ENCODE measurements around the gene ADORA3. TPM values are rescaled to one million over a fixed set of nuclear protein-coding genes. Genes with fewer than 3 reads are reported as not detected.

Gene ADORA3
- total RNA-seq, 2 experiments from 2014 or later, result 0.17 TPM; not detected in 1

DNA sequence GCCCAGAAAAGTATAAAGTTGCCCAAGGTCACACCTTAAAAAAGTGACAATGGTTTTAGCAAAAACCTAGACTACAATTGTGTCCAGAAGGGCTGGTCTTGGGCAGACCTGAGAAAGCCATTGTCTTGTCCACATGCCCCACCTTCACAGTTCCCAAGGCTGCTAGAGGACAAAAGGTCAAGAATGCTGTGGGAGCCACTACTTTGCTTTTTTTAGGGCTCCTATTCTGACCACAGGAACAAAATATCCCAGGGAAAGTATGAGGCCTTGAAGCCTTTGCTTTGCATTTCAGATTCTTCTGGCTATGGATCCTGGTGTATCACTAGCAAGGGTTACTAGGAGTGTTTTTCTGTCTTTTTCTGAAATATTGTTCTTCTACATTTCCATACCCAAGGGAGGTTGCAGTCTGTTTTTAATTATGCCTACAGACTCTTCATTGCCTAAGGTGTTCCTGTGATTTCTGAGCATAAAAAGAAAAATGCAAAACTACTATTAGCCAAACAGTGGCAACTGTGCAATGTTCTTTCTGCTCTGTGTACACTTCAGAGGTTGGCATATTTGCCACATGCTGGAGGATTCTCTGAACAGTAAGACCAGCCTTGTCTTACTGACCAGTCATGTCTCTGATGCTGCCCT is 18.9 kb downstream of the ADORA3 start:
- no peaks in the 10 kb centered on the region for H3K79me2 ChIP-seq (ENCODE audit: insufficient read depth, low read depth, low read length)
- H4K20me1 ChIP-seq (ENCODE audit: insufficient read depth, low read length), result no peaks in the 10 kb centered on the region
- peaks cover 7% of the 10 kb centered on the region for H3K4me1 ChIP-seq (ENCODE audit: insufficient read depth, low read length, poor library complexity, severe bottlenecking)
- CTCF ChIA-PET (ENCODE audit: unreplicated experiment), result no interaction called here
- intact Hi-C loops (cut with micrococcal nuclease; ENCODE audit: unreplicated experiment), result loop anchor here (5.0 kb wide), 2 partner anchors 228 to 273 kb away; partner anchors contain the start of gene DDX20
- H3K4me2 ChIP-seq (ENCODE audit: low read length), result no peak overlapping the region
- DNase-seq (ENCODE audit: low spot score), result no peak
- no TSS peak for BruUV-seq (replicated peaks)
- H3K4me3 ChIP-seq (ENCODE audit: low read depth, low read length, poor library complexity, severe bottlenecking), result no peak overlapping the region
- H2AFZ ChIP-seq (ENCODE audit: low read length), result no peak overlapping the region
- H3K27ac ChIP-seq (ENCODE audit: low read depth, low read length, poor library complexity, severe bottlenecking), result no peak overlapping the region
- H3K36me3 ChIP-seq (ENCODE audit: insufficient read depth, low read length), result no peaks in the 10 kb centered on the region
- POLR2A ChIA-PET, result interaction anchor here (0.5 to 1.9 kb wide), 6 partner anchors 8 to 232 kb away, joined by 3 to 9 read pairs (median 4); no protein-coding TSS in a partner anchor
- no peaks in the 10 kb centered on the region for H3K9me3 ChIP-seq (ENCODE audit: low read length)
- H3K9me2 ChIP-seq (ENCODE audit: insufficient read depth, low read length), result no peaks in the 10 kb centered on the region
- no peak for TF ChIP-seq EZH2phosphoT487 (IDR thresholded peaks at IDR 0.05; ENCODE audit: borderline replicate concordance, low read depth, low read length)
- TF ChIP-seq CTCF (conservative IDR thresholded peaks at IDR 0.05; ENCODE audit: low read length), result no peak

GRCh38 chr1:111483876-111484275 is 19.6 kb downstream of the ADORA3 start:
- Histone ChIP-seq H4K20me1 (ENCODE audit: insufficient read depth, low read length) (no peaks in the 10 kb centered on the region), H3K27ac (ENCODE audit: low read depth, low read length, poor library complexity, severe bottlenecking) (no peak overlapping the region), H3K4me3 (ENCODE audit: low read depth, low read length, poor library complexity, severe bottlenecking) (no peak overlapping the region), H3K79me2 (ENCODE audit: insufficient read depth, low read depth, low read length) (no peaks in the 10 kb centered on the region), H3K9me3 (ENCODE audit: low read length) (no peaks in the 10 kb centered on the region), H3K36me3 (ENCODE audit: insufficient read depth, low read length) (no peaks in the 10 kb centered on the region), H3K9me2 (ENCODE audit: insufficient read depth, low read length) (no peaks in the 10 kb centered on the region), H3K4me2 (ENCODE audit: low read length) (no peak overlapping the region), H2AFZ (ENCODE audit: low read length) (no peak overlapping the region), H3K4me1 (ENCODE audit: insufficient read depth, low read length, poor library complexity, severe bottlenecking) (peaks cover 7% of the 10 kb centered on the region)
- TF ChIP-seq CTCF (conservative IDR thresholded peaks at IDR 0.05; ENCODE audit: low read length) (no peak), EZH2phosphoT487 (IDR thresholded peaks at IDR 0.05; ENCODE audit: borderline replicate concordance, low read depth, low read length) (no peak)
- POLR2A ChIA-PET, result interaction anchor here (0.5 to 0.7 kb wide), 2 partner anchors 15 to 38 kb away, joined by 3 read pairs; no protein-coding TSS in a partner anchor
- BruUV-seq (replicated peaks), result no TSS peak
- CTCF ChIA-PET (ENCODE audit: unreplicated experiment), result no interaction called here
- no peak for DNase-seq (ENCODE audit: low spot score)
- intact Hi-C loops (cut with micrococcal nuclease; ENCODE audit: unreplicated experiment), result loop anchor here (5.0 kb wide), 2 partner anchors 228 to 273 kb away; partner anchors contain the start of gene DDX20

GRCh38 chr1:111483166-111483565 is 20.3 kb downstream of the ADORA3 start:
- Histone ChIP-seq H3K4me3 (ENCODE audit: low read depth, low read length, poor library complexity, severe bottlenecking) (no peak overlapping the region), H3K27ac (ENCODE audit: low read depth, low read length, poor library complexity, severe bottlenecking) (no peak overlapping the region), H2AFZ (ENCODE audit: low read length) (no peak overlapping the region), H3K4me1 (ENCODE audit: insufficient read depth, low read length, poor library complexity, severe bottlenecking) (peaks cover 7% of the 10 kb centered on the region), H3K79me2 (ENCODE audit: insufficient read depth, low read depth, low read length) (no peaks in the 10 kb centered on the region), H3K36me3 (ENCODE audit: insufficient read depth, low read length) (no peaks in the 10 kb centered on the region), H3K4me2 (ENCODE audit: low read length) (no peak overlapping the region), H4K20me1 (ENCODE audit: insufficient read depth, low read length) (no peaks in the 10 kb centered on the region), H3K9me2 (ENCODE audit: insufficient read depth, low read length) (no peaks in the 10 kb centered on the region), H3K9me3 (ENCODE audit: low read length) (no peaks in the 10 kb centered on the region)
- intact Hi-C loops (cut with micrococcal nuclease; ENCODE audit: unreplicated experiment), result loop anchor here (5.0 kb wide), 2 partner anchors 229 to 274 kb away; partner anchors contain the start of gene DDX20
- no TSS peak for BruUV-seq (replicated peaks)
- ChIA-PET POLR2A (no interaction called here), CTCF (ENCODE audit: unreplicated experiment) (interaction anchor here (1.4 kb wide), 1 partner anchor 25 kb away, joined by 9 read pairs; no protein-coding TSS in a partner anchor)
- TF ChIP-seq EZH2phosphoT487 (IDR thresholded peaks at IDR 0.05; ENCODE audit: borderline replicate concordance, low read depth, low read length) (no peak), CTCF (conservative IDR thresholded peaks at IDR 0.05; ENCODE audit: low read length) (no peak)
- DNase-seq (ENCODE audit: low spot score), result no peak
